ENCODE data around the gene CDS2.

CDS2 gene

GRCh38 chr20:5180421-5180820, 53.6 kb downstream of the CDS2 start:
- no peak overlapping the region for H3K4me3 ChIP-seq (ENCODE audit: low read depth, low read length)
- ChIA-PET CTCF (interaction anchor here (2.7 to 3.0 kb wide), 2 partner anchors 11 to 54 kb away, joined by 16 to 30 read pairs; partner anchors contain the start of gene CDS2), POLR2A (interaction anchor here (2.7 kb wide), 1 partner anchor 61 kb away, joined by 11 read pairs; the partner anchor contains the start of gene PCNA)
- TF ChIP-seq ZNF239 (tag by site-specific recombination; IDR thresholded peaks at IDR 0.05) (no peak), ZNF350 (tag by site-specific recombination; IDR thresholded peaks at IDR 0.05) (no peak), GFI1B (tag by site-specific recombination; IDR thresholded peaks at IDR 0.05) (no peak), ZNF785 (tag by site-specific recombination; IDR thresholded peaks at IDR 0.05) (no peak), ZNF624 (tag by site-specific recombination; IDR thresholded peaks at IDR 0.05) (no peak), ZNF776 (tag by site-specific recombination; IDR thresholded peaks at IDR 0.05; ENCODE audit: borderline replicate concordance) (no peak), ZNF610 (tag by site-specific recombination; IDR thresholded peaks at IDR 0.05; ENCODE audit: borderline replicate concordance) (no peak), ZNF157 (tag by site-specific recombination; IDR thresholded peaks at IDR 0.05) (no peak), ZBTB21 (tag by site-specific recombination; IDR thresholded peaks at IDR 0.05) (no peak), ZNF677 (tag by site-specific recombination; IDR thresholded peaks at IDR 0.05) (no peak), ZNF529 (tag by site-specific recombination; IDR thresholded peaks at IDR 0.05; ENCODE audit: insufficient replicate concordance) (no peak), ZSCAN5A (tag by site-specific recombination; IDR thresholded peaks at IDR 0.05) (no peak), ZNF175 (tag by site-specific recombination; IDR thresholded peaks at IDR 0.05) (no peak), SCRT1 (tag by site-specific recombination; IDR thresholded peaks at IDR 0.05; ENCODE audit: borderline replicate concordance) (no peak), ZNF211 (tag by site-specific recombination; IDR thresholded peaks at IDR 0.05; ENCODE audit: low read depth) (no peak), HOXC10 (CRISPR knock-in tag; IDR thresholded peaks at IDR 0.05) (no peak), ZNF354C (tag by site-specific recombination; IDR thresholded peaks at IDR 0.05; ENCODE audit: borderline replicate concordance, low read depth) (no peak)
- TF ChIP-seq, protein P1, sequence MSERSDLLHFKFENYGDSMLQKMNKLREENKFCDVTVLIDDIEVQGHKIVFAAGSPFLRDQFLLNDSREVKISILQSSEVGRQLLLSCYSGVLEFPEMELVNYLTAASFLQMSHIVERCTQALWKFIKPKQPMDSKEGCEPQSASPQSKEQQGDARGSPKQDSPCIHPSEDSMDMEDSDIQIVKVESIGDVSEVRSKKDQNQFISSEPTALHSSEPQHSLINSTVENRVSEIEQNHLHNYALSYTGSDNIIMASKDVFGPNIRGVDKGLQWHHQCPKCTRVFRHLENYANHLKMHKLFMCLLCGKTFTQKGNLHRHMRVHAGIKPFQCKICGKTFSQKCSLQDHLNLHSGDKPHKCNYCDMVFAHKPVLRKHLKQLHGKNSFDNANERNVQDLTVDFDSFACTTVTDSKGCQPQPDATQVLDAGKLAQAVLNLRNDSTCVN (tag by site-specific recombination; optimal IDR thresholded peaks at IDR 0.05): no peak
- TF ChIP-seq, protein P2, sequence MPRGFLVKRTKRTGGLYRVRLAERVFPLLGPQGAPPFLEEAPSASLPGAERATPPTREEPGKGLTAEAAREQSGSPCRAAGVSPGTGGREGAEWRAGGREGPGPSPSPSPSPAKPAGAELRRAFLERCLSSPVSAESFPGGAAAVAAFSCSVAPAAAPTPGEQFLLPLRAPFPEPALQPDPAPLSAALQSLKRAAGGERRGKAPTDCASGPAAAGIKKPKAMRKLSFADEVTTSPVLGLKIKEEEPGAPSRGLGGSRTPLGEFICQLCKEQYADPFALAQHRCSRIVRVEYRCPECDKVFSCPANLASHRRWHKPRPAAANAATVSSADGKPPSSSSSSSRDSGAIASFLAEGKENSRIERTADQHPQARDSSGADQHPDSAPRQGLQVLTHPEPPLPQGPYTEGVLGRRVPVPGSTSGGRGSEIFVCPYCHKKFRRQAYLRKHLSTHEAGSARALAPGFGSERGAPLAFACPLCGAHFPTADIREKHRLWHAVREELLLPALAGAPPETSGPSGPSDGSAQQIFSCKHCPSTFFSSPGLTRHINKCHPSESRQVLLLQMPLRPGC (tag by site-specific recombination; IDR thresholded peaks at IDR 0.05): no peak
- TF ChIP-seq, protein P3, sequence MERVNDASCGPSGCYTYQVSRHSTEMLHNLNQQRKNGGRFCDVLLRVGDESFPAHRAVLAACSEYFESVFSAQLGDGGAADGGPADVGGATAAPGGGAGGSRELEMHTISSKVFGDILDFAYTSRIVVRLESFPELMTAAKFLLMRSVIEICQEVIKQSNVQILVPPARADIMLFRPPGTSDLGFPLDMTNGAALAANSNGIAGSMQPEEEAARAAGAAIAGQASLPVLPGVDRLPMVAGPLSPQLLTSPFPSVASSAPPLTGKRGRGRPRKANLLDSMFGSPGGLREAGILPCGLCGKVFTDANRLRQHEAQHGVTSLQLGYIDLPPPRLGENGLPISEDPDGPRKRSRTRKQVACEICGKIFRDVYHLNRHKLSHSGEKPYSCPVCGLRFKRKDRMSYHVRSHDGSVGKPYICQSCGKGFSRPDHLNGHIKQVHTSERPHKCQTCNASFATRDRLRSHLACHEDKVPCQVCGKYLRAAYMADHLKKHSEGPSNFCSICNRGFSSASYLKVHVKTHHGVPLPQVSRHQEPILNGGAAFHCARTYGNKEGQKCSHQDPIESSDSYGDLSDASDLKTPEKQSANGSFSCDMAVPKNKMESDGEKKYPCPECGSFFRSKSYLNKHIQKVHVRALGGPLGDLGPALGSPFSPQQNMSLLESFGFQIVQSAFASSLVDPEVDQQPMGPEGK (tag by site-specific recombination; IDR thresholded peaks at IDR 0.05): no peak
- H3K36me3 ChIP-seq (ENCODE audit: control insufficient read depth in 2 of 2, insufficient read depth in 1 of 2, low read length in 2 of 2): peaks cover 36 to 76% of the 10 kb centered on the region in 2 experiments
- H3K4me1 ChIP-seq (ENCODE audit: control insufficient read depth, insufficient read depth, low read length): no peaks in the 10 kb centered on the region
- H3K9me3 ChIP-seq (ENCODE audit: control insufficient read depth, insufficient read depth, low read depth, low read length): no peaks in the 10 kb centered on the region
- no peak overlapping the region for H3K27ac ChIP-seq (ENCODE audit: extremely low read depth, low read depth, low read length)

Data from HEK293 (cell line).